GM12878 (cell line): ENCODE measurements around the gene TMEM161A. TPM values are rescaled to one million over a fixed set of nuclear protein-coding genes. Genes with fewer than 3 reads are reported as not detected.

Experiments
- ATAC-seq: fragments of 200-7000 bp; cut with Tn5 transposase; 3 replicates; pipeline ENCODE4 v1.9.1; 2020; ENCODE audit warnings: mild to moderate bottlenecking, moderate library complexity
- BruUV-seq: library from RNA; stranded (reverse); fragments of 400-500 nt; replicated peaks from 2 replicates; lab custom pipeline; 2021; lab: Mats Ljungman, UMichigan
- CTCF ChIA-PET: fragments of 300-600 bp; sonication (Branson Sonifier 250); formaldehyde crosslinking; extraction: SDS; loops from one replicate; lab custom pipeline; 2021; ENCODE audit warnings: inconsistent platforms; lab: Yijun Ruan, JAX
- POLR2A ChIA-PET: fragments of 350-600 bp; formaldehyde crosslinking; extraction: SDS; loops from one replicate; lab custom pipeline; 2021; ENCODE audit warnings: inconsistent platforms; lab: Charles Lee
- RAD21 ChIA-PET: fragments of 300-600 bp; sonication (Branson Sonifier 250); formaldehyde crosslinking; loops from one replicate; lab custom pipeline; 2023; ENCODE audit warnings: antibody characterized with exemption; ENCODE audit not compliant: unreplicated experiment; lab: Charles Lee
- SMC1A ChIA-PET: fragments of 300-600 bp; sonication (Branson Sonifier 250); formaldehyde crosslinking; loops from one replicate; lab custom pipeline; 2023; ENCODE audit not compliant: unreplicated experiment, uncharacterized antibody; lab: Charles Lee
- DNase-seq: peaks from one replicate; pipeline ENCODE4 v3.0.0-alpha.2; 2011; ENCODE audit warnings: low read depth, low spot score
- FAIRE-seq: peaks from 3 replicates; lab custom pipeline; 2011; peaks lifted over from hg19 to GRCh38; lab: Jason Lieb, UNC
- H2AFZ ChIP-seq: 2 replicates; pipeline ENCODE4 v1.6.0; 2011; ENCODE audit warnings: low read depth, low read length, control low read depth; ENCODE audit not compliant: control insufficient read depth
- H3K27ac ChIP-seq: 2 replicates; pipeline ENCODE4 v1.5.1; 2011; ENCODE audit warnings: control low read depth; ENCODE audit not compliant: control insufficient read depth, insufficient read depth
- H3K27me3 ChIP-seq, 2 experiments: replicated peaks in 1 of 2; 2 replicates each; pipeline versions ENCODE4 v1.6.0 to v1.6.1; 2011; ENCODE audit warnings: low read length in 1 of 2; ENCODE audit not compliant: control insufficient read depth in 2 of 2, insufficient read depth in 2 of 2
- H3K36me3 ChIP-seq, 2 experiments: 2 replicates each; pipeline ENCODE4 v1.5.1; 2011; ENCODE audit warnings: low read length in 1 of 2; ENCODE audit not compliant: control insufficient read depth in 2 of 2, insufficient read depth in 2 of 2
- H3K4me1 ChIP-seq: 2 replicates; pipeline ENCODE4 v1.6.1; 2011; ENCODE audit warnings: mild to moderate bottlenecking, low read length, moderate library complexity, mixed read lengths; ENCODE audit not compliant: control insufficient read depth, insufficient read depth
- H3K4me2 ChIP-seq: 2 replicates; pipeline ENCODE4 v1.6.0; 2011; ENCODE audit warnings: control low read depth; ENCODE audit not compliant: control insufficient read depth, insufficient read depth
- H3K4me3 ChIP-seq: fragments of 200-600 bp; sonication (generic); 2 replicates; pipeline ENCODE4 v1.5.1; 2016
- H3K79me2 ChIP-seq: 2 replicates; pipeline ENCODE4 v1.6.0; 2011; ENCODE audit warnings: low read length; ENCODE audit not compliant: control insufficient read depth, insufficient read depth
- H3K9ac ChIP-seq: 2 replicates; pipeline ENCODE4 v1.8.0; 2011; ENCODE audit warnings: low read length, control low read depth, mixed read lengths; ENCODE audit not compliant: control insufficient read depth, insufficient read depth
- H3K9me3 ChIP-seq: replicated peaks from 3 replicates; pipeline ENCODE4 v1.5.1; 2011; ENCODE audit warnings: mild to moderate bottlenecking, low read length; ENCODE audit not compliant: control insufficient read depth, insufficient read depth
- H4K20me1 ChIP-seq: 2 replicates; pipeline ENCODE4 v1.6.0; 2011; ENCODE audit not compliant: control insufficient read depth, insufficient read depth
- ASH2L ChIP-seq: fragments of 300-600, 200-600 bp; sonication (generic); IDR thresholded peaks from 2 replicates; pipeline ENCODE4 v1.6.1; 2017; ENCODE audit warnings: low read depth, mild to moderate bottlenecking, borderline replicate concordance
- BMI1 ChIP-seq: fragments of 450-650 bp; IDR thresholded peaks from 2 replicates; pipeline ENCODE4 v1.6.1; 2016; ENCODE audit warnings: mild to moderate bottlenecking, moderate library complexity, borderline replicate concordance
- CHD4 ChIP-seq: fragments of 200-600 bp; sonication (generic); IDR thresholded peaks from 2 replicates; pipeline ENCODE4 v1.6.1; 2016; ENCODE audit warnings: mild to moderate bottlenecking
- DPF2 ChIP-seq: fragments of 450-650 bp; IDR thresholded peaks from 2 replicates; pipeline ENCODE4 v1.6.1; 2017; ENCODE audit warnings: mild to moderate bottlenecking
- GABPA ChIP-seq: IDR thresholded peaks from 2 replicates; pipeline ENCODE4 v1.6.1; 2014; ENCODE audit warnings: antibody characterized with exemption, low read depth, mild to moderate bottlenecking, inconsistent platforms
- HDGF ChIP-seq: fragments of 450-650 bp; IDR thresholded peaks from 2 replicates; pipeline ENCODE4 v1.6.1; 2016; ENCODE audit warnings: antibody characterized with exemption
- IKZF2 ChIP-seq, 2 experiments: fragments of 450-650 bp; IDR thresholded peaks; 2 replicates each; pipeline ENCODE4 v1.6.1; 2017; ENCODE audit warnings: mild to moderate bottlenecking in 2 of 2, moderate library complexity in 2 of 2
- IRF3 ChIP-seq: fragments of 450-650 bp; IDR thresholded peaks from 2 replicates; pipeline ENCODE4 v1.6.1; 2014; ENCODE audit warnings: mild to moderate bottlenecking
- NFYB ChIP-seq: IDR thresholded peaks from 2 replicates; pipeline ENCODE4 v1.6.1; 2011; ENCODE audit warnings: low read depth, mild to moderate bottlenecking, low read length, improper control_type of control experiment, moderate library complexity; ENCODE audit not compliant: insufficient read depth
- RCOR1 ChIP-seq: conservative IDR thresholded peaks from 2 replicates; pipeline ENCODE4 v1.6.1; 2012; ENCODE audit warnings: low read depth, low read length, improper control_type of control experiment
- RFX5 ChIP-seq: IDR thresholded peaks from 2 replicates; pipeline ENCODE4 v1.6.1; 2011; ENCODE audit warnings: low read depth, low read length, improper control_type of control experiment
- SP1 ChIP-seq: IDR thresholded peaks from one replicate; pipeline ENCODE4 v1.6.1; 2011; ENCODE audit warnings: low read depth, low read length
- SRF ChIP-seq, 2 experiments: IDR thresholded peaks; 2 replicates each; pipeline ENCODE4 v1.6.1; 2011; ENCODE audit warnings: low read depth in 2 of 2, low read length in 2 of 2, mild to moderate bottlenecking in 1 of 2, moderate library complexity in 1 of 2
- SUZ12 ChIP-seq: fragments of 200-600 bp; sonication (generic); IDR thresholded peaks from one replicate; pipeline ENCODE4 v1.6.1; 2018; ENCODE audit warnings: antibody characterized with exemption, mild to moderate bottlenecking; ENCODE audit not compliant: unreplicated experiment
- WRNIP1 ChIP-seq: IDR thresholded peaks from 2 replicates; pipeline ENCODE4 v1.6.1; 2011; ENCODE audit warnings: low read depth, low read length, improper control_type of control experiment, borderline replicate concordance
- ZNF217 ChIP-seq: fragments of 450-650 bp; IDR thresholded peaks from 2 replicates; pipeline ENCODE4 v1.6.1; 2017; ENCODE audit warnings: antibody characterized with exemption, mild to moderate bottlenecking
- ZNF384 ChIP-seq: IDR thresholded peaks from 2 replicates; pipeline ENCODE4 v1.6.1; 2012; ENCODE audit warnings: low read depth, mild to moderate bottlenecking, low read length, improper control_type of control experiment, borderline replicate concordance
- WGBS: methylation state at CpG from one replicate; pipeline ENCODE4 v1.1.6; 2016; ENCODE audit warnings: low lambda C conversion rate; ENCODE audit not compliant: insufficient replicate concordance, insufficient coverage; ENCODE audit errors: missing lambda C conversion rate; 5-methylcytosine and 5-hydroxymethylcytosine counted together
- in situ Hi-C: fragments of 300-500 bp; cut with MboI; formaldehyde crosslinking; loops from 9 replicates; pipeline ENCODE4 v1.14.3; 2018; ENCODE audit warnings: mixed read lengths
- intact Hi-C: fragments of 100-400 bp; cut with micrococcal nuclease; formaldehyde crosslinking; loops from one replicate; pipeline ENCODE4 v1.14.2; 2022; ENCODE audit not compliant: unreplicated experiment
- polyA plus RNA-seq, 11 experiments: library from polyadenylated mRNA; depleted of rRNA in 4 of 11; unstranded in 6 of 11; stranded (reverse) in 5 of 11; fragments of >200 nt; fragmentation: Nextera tagmentation in 4 of 11; fragmentation: Illumina TruSeq in 1 of 11; extraction: Ambion mirVana in 4 of 11; extraction: Trizol in 1 of 11; gene quantifications; 1 replicate in 1 of 11; 2 replicates in 10 of 11; pipeline versions ENCODE4 v1.2.1 to v1.2.3, GENCODE V29; 2011 to 2016; ENCODE audit warnings: inconsistent platforms in 2 of 11, missing spikeins in 2 of 11, low read depth in 1 of 11
- total RNA-seq, 4 experiments: library from RNA; depleted of rRNA in 3 of 4; stranded (reverse); fragments of >200 nt in 3 of 4; fragmentation: Illumina TruSeq in 1 of 4; extraction: Trizol in 1 of 4; gene quantifications; 2 replicates each; pipeline versions ENCODE4 v1.2.1 to v1.2.3, GENCODE V29; 2013 to 2021
- TF ChIP-seq, protein P1 (sequence below): IDR thresholded peaks from 2 replicates; pipeline ENCODE4 v1.6.1; 2012; ENCODE audit warnings: mild to moderate bottlenecking, low read depth, low read length

Gene TMEM161A
- total and polyA plus RNA-seq, 10 of the 15 experiments (the other 5 are each of a cell fraction or from before 2014, with no cell fraction given) = 1.1 to 37.1 (median 19.0) TPM

DNA sequence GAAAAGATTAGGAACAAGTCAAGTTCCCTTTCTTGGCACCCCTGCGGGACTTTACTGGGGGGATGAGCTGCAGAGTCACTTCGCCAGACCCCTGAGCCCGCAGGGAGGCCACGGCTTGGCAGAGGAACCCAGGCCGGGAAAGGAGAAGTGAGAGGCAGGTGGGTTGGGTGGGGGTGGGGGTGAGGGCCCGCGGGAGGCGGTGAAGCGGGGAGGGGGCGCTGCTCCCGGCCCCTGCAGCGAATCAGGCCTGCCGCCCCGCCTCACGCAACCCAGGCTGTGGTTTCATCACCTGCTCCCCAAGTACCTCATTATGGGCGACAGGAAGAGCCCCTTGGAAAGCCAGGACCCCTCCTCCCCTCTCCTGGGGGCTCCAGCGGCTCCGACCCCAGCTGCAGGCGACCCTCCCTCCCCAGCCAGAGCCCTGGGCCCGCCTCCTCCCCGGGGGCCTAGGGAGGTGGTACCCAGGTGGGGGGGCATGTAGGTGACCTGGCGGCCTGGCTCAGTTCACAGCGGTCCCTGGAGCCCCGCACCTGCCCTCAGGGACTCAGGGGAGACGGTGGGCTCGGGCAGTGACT is 22.3 kb upstream of the TMEM161A start:
- ChIA-PET SMC1A (interaction anchor here (0.9 to 3.1 kb wide), 8 partner anchors 8 to 19 kb away, joined by 3 to 18 read pairs (median 6); partner anchors contain the start of gene MEF2B), CTCF (interaction anchor here (7.3 to 11.3 kb wide), 3 partner anchors 9 to 14 kb away, joined by 57 to 135 read pairs (median 86); partner anchors contain the start of gene MEF2B), POLR2A (interaction anchor here (1.1 to 7.7 kb wide), 3 partner anchors 8 to 13 kb away, joined by 5 to 74 read pairs (median 8); partner anchors contain the start of gene MEF2B), RAD21 (interaction anchor here (0.7 to 17.5 kb wide), 2 partner anchors 9 to 12 kb away, joined by 3 to 394 read pairs; partner anchors contain the start of gene MEF2B)
- BruUV-seq = no TSS peak
- intact Hi-C loops (no loop called here), in situ Hi-C loops (no loop called here)
- H3K27ac ChIP-seq = peak overlapping the region; percentile 82
- no peaks in the 10 kb centered on the region for H3K27me3 ChIP-seq
- H3K79me2 ChIP-seq = peaks cover 2% of the 10 kb centered on the region
- peak overlapping the region; percentile 41; the same call in 1 of the 2 replicates for H3K4me3 ChIP-seq
- 6% methylated on average over 15 of the region's 26 CpGs for whole genome bisulfite sequencing
- DNase-seq = no peak
- no peaks in the 10 kb centered on the region for H3K9me3 ChIP-seq
- peak overlapping the region; percentile 38 for H2AFZ ChIP-seq
- H3K4me2 ChIP-seq = peak overlapping the region; percentile 93
- FAIRE-seq = no peak
- H4K20me1 ChIP-seq = no peaks in the 10 kb centered on the region
- H3K36me3 ChIP-seq = no peaks in the 10 kb centered on the region; a peak in 1 of 4 replicates
- H3K4me1 ChIP-seq = peaks cover 50% of the 10 kb centered on the region
- H3K9ac ChIP-seq = peak overlapping the region; percentile 52
- ATAC-seq = peak; percentile 66
- TF ChIP-seq SRF (IDR thresholded peaks at IDR 0.05; ENCODE audit: low read depth in 2 of 2, low read length in 2 of 2) (0 out of 4 replicates have a peak, but pooled peaks of 1 of the 2 experiments have one; percentile 9), NFYB (peak; percentile 48; the same call in 1 of the 2 replicates), ASH2L (no peak), ZNF217 (no peak), WRNIP1 (no peak), SP1 (peak; percentile 55), ZNF384 (no peak), IKZF2 (IDR thresholded peaks at IDR 0.05) (peak; percentile 84 to 85), IRF3 (no peak), DPF2 (peak; percentile 90), BMI1 (no peak), GABPA (no peak), HDGF (peak; percentile 45; the same call in 1 of the 2 replicates), RCOR1 (no peak), RFX5 (no peak), SUZ12 (no peak), CHD4 (no peak)
- TF ChIP-seq, protein P1, sequence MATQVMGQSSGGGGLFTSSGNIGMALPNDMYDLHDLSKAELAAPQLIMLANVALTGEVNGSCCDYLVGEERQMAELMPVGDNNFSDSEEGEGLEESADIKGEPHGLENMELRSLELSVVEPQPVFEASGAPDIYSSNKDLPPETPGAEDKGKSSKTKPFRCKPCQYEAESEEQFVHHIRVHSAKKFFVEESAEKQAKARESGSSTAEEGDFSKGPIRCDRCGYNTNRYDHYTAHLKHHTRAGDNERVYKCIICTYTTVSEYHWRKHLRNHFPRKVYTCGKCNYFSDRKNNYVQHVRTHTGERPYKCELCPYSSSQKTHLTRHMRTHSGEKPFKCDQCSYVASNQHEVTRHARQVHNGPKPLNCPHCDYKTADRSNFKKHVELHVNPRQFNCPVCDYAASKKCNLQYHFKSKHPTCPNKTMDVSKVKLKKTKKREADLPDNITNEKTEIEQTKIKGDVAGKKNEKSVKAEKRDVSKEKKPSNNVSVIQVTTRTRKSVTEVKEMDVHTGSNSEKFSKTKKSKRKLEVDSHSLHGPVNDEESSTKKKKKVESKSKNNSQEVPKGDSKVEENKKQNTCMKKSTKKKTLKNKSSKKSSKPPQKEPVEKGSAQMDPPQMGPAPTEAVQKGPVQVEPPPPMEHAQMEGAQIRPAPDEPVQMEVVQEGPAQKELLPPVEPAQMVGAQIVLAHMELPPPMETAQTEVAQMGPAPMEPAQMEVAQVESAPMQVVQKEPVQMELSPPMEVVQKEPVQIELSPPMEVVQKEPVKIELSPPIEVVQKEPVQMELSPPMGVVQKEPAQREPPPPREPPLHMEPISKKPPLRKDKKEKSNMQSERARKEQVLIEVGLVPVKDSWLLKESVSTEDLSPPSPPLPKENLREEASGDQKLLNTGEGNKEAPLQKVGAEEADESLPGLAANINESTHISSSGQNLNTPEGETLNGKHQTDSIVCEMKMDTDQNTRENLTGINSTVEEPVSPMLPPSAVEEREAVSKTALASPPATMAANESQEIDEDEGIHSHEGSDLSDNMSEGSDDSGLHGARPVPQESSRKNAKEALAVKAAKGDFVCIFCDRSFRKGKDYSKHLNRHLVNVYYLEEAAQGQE = no peak
